Measurements from ENCODE around the gene PRR23E.

GRCh38 chr3:127234778-127235177, 41.8 kb downstream of the PRR23E start:
- no peak for TF ChIP-seq GATA3 (IDR thresholded peaks at IDR 0.05; ENCODE audit: low read depth, low read length)
- TF ChIP-seq GATA2 (IDR thresholded peaks at IDR 0.05; ENCODE audit: low read depth, low read length): no peak

Measured in SH-SY5Y (cell line).